Cardiac muscle cell (in vitro differentiated cells and primary cell): ENCODE measurements around the gene PPDPF. TPM values are rescaled to one million over a fixed set of nuclear protein-coding genes. Genes with fewer than 3 reads are reported as not detected.
"Not testable (repeated sequence)": the region's sequence is repeated elsewhere in the genome, so short reads cannot be mapped to it uniquely, and the experiment has no call there.

Experiments used
- DNase-seq, 2 donors: peaks; one replicate each; pipeline versions ENCODE4 v3.0.0 to v3.0.0-alpha.2; 2010 to 2017; ENCODE audit warnings: low read depth in 1 of 2, low spot score in 1 of 2
- H3K27ac ChIP-seq: fragments of 200-600 bp; sonication (generic); 2 replicates; pipeline ENCODE4 v1.5.1; 2016
- H3K27me3 ChIP-seq: fragments of 200-600 bp; sonication (generic); 2 replicates; pipeline ENCODE4 v1.6.0; 2016; ENCODE audit warnings: control low read depth
- H3K36me3 ChIP-seq: fragments of 200-600 bp; sonication (generic); 2 replicates; pipeline ENCODE4 v1.5.1; 2016; ENCODE audit warnings: control low read depth
- H3K4me1 ChIP-seq: fragments of 200-600 bp; sonication (generic); 2 replicates; pipeline ENCODE4 v1.8.1; 2017; ENCODE audit warnings: low read depth, mild to moderate bottlenecking, mixed run types
- H3K4me3 ChIP-seq: fragments of 200-600 bp; sonication (generic); 2 replicates; pipeline ENCODE4 v1.5.1; 2016; ENCODE audit warnings: mild to moderate bottlenecking
- H3K9me3 ChIP-seq: fragments of 200-600 bp; sonication (generic); 2 replicates; pipeline ENCODE4 v1.5.1; 2017; ENCODE audit warnings: low read depth, mild to moderate bottlenecking, control low read depth
- polyA plus RNA-seq: library from polyadenylated mRNA; unstranded; fragments of >200 nt; fragmentation: Nextera tagmentation; extraction: Ambion mirVana; gene quantifications from 2 replicates; pipeline ENCODE4 v1.2.1, GENCODE V29; 2016
- total RNA-seq: library from RNA; depleted of rRNA; stranded (reverse); fragments of >200 nt; gene quantifications from 2 replicates; pipeline ENCODE4 v1.2.3, GENCODE V29; 2016
- TF ChIP-seq, protein P1 (sequence below): IDR thresholded peaks from 2 replicates; pipeline ENCODE4 v1.5.1; 2012; ENCODE audit warnings: low read depth, mild to moderate bottlenecking, low read length

The PPDPF gene
- total and polyA plus RNA-seq, 2 experiments from 2014 or later: 265 to 368 TPM

DNA sequence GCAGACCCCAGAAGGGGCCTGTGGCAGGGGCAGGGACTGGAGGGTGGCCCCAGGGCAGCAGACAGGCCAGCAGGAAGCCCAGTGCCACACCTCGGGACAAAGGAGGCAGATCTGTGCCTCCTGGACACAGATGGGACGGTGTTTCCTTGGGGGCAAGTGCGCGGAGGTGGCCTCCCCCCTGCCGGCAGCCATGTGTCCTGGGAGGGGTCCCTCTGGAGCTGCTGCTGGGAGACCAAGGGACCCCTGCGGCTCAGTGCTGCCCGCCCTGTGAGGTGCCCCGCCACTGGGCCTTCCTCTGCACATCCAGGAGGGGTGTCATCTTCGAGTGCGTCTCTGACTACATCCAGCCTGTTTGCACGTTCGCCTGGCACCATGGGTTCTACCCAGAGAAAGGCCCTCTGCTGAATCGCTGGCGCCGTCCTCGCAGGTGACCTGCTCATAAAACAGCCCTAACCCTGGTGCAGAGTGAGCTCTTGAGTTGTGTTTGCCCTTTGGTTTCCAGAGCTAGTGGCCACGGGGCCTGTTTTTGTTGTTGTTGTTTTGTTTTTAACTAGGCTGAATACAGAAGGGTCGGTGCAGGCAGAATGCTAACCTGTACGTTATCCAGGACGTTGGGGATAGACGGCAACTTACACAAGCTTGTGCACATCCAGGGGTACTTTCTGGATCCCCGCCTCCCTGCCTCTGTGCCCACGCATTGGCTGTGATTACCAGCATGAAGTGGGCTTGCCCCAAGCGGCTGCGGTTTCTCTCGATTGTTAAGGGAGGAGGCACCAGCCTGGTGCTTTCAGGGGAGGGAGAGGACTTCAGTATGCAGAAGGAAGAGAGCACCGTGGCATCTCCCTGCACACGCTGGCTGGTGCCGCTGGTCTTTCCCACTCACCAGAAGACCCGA is 46.8 kb upstream of the PPDPF start:
- Histone ChIP-seq H3K27ac (no peak overlapping the region), H3K36me3 (no peaks in the 10 kb centered on the region)

DNA sequence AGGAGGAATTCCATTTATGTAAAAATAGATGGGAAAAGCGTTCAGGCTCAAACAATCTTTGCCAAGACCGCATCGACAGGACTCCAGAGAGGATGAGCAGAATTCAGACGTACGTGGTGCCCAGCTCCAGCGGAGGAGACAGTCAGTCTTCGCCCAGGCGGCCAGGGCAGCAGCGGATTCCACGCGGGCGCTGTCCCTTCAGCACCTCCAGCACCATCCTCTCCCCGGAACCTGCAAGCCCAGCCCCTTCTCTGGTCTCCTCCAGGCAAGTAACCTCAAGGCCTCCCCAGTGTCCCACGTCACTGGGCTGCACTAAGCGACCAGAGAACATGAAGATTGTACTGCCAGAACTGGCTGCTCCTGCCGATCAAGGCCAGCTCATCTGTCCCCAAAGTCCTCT is 45.4 kb upstream of the PPDPF start:
- no peaks in the 10 kb centered on the region for H3K9me3 ChIP-seq
- H3K27ac ChIP-seq: no peak overlapping the region
- H3K27me3 ChIP-seq: peaks cover 53% of the 10 kb centered on the region
- H3K4me3 ChIP-seq: no peak overlapping the region
- TF ChIP-seq, protein P1, sequence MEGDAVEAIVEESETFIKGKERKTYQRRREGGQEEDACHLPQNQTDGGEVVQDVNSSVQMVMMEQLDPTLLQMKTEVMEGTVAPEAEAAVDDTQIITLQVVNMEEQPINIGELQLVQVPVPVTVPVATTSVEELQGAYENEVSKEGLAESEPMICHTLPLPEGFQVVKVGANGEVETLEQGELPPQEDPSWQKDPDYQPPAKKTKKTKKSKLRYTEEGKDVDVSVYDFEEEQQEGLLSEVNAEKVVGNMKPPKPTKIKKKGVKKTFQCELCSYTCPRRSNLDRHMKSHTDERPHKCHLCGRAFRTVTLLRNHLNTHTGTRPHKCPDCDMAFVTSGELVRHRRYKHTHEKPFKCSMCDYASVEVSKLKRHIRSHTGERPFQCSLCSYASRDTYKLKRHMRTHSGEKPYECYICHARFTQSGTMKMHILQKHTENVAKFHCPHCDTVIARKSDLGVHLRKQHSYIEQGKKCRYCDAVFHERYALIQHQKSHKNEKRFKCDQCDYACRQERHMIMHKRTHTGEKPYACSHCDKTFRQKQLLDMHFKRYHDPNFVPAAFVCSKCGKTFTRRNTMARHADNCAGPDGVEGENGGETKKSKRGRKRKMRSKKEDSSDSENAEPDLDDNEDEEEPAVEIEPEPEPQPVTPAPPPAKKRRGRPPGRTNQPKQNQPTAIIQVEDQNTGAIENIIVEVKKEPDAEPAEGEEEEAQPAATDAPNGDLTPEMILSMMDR: no peak
- H3K36me3 ChIP-seq: no peaks in the 10 kb centered on the region
- peak; percentile 44 to 85 for DNase-seq
- H3K4me1 ChIP-seq: no peaks in the 10 kb centered on the region

More for the DNA sequence above, 46.8 kb upstream of the PPDPF start:
- H3K4me3 ChIP-seq: no peak overlapping the region
- TF ChIP-seq, protein P1: no peak
- no peaks in the 10 kb centered on the region for H3K9me3 ChIP-seq
- no peaks in the 10 kb centered on the region for H3K4me1 ChIP-seq
- DNase-seq: no peak
- H3K27me3 ChIP-seq: peaks cover 53% of the 10 kb centered on the region

DNA sequence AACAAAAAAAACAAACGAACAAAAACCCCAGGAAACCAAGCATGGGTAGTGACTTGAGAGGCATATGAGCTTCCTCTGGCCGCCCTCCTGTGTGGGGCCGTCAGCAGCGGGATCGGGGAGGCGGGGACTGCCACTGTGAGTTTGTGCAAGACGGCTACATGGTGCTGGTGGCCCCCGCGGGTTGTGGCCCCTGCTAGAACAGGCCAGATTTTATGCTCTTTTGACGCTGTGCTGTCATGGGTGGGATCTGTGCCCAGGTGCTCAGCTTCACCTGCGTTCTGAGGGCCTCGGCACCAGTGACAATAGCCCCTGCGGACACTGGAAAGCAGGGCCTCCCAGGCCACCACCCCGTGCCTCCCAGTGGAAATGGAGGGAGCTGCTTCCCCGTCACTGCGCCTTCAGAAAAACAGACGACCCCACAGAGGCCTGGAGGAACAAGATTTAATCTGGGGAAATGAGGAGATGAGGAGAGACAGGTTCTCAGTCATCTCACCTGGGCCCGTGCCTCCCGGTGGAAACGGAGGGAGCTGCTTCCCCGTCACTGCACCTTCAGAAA is 43.4 kb upstream of the PPDPF start:
- Histone ChIP-seq H3K36me3 (no peaks in the 10 kb centered on the region), H3K27ac (no peak overlapping the region), H3K4me3 (no peak overlapping the region), H3K27me3 (peaks cover 33% of the 10 kb centered on the region), H3K4me1 (no peaks in the 10 kb centered on the region), H3K9me3 (no peaks in the 10 kb centered on the region)
- TF ChIP-seq, protein P1: no peak
- DNase-seq: no peak

DNA sequence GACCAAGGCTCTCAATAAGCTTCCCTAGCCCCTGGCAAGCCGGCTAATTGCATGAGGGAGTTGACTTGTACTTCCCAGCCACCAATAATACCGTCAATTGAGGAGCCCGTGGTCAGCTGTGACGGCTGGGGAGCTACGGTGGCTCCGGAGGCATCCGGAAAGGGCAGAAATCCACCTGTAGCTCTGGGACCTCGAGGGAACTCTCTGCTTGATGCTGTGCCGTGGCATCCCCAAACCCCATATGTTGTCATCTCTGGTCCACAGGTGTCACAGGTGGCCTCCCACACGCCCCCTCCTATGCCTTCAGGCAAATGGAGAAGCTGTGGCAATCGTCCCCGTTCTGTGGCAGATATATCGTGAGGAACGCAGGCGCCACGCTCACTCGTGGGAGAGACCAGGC is 42.6 kb upstream of the PPDPF start:
- Histone ChIP-seq H3K36me3 (no peaks in the 10 kb centered on the region), H3K4me1 (no peaks in the 10 kb centered on the region), H3K27ac (no peak overlapping the region), H3K9me3 (no peaks in the 10 kb centered on the region), H3K4me3 (no peak overlapping the region), H3K27me3 (peaks cover 30% of the 10 kb centered on the region)
- DNase-seq: no peak
- TF ChIP-seq, protein P1: no peak

DNA sequence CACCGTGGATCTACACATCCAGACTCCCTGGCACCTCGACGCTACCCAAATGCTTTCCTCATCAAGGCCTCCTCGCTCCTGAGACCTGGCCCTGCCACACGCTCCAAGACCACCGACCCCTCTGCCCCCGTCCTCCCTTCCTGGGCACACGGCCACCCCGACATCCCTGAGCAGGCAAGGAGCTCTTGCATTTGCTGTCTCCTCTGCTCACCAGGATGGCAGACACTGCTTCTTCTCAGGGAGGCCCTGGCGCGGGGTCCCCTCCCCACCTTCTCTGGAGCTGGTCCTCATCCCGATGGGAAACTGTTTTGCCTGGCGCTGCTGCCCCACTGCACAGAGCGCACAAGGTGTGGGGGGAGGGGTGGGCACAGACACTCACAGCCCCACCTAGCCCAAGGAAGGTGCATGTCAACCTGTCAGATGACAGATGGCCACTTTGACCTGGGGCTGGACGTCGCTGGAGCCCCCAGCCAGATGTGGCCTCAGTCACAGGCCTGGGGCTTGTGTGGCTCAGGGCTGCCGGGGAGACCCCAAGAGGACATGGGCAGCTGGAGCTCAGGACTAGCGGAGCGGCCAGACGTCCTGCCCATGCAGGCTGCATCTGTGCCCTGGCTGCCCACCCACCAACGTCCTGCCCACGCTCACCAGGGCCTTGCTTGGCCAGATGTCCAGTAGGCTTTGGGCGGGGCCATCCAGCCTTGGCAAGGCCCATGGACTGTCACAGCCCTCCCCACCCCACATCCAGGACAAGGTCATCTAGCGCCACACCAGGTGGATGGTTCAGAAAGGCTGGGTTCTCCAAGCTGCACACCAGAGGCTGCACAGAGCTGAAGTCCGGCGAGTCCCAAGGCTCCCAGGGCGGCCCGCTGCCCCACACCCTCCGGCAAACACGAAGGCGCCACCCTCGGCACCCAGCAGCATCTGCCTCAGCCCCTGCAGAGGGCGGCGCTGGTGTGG is 41.9 kb upstream of the PPDPF start:
- no peak for DNase-seq
- TF ChIP-seq, protein P1: no peak
- H3K27me3 ChIP-seq: peaks cover 24% of the 10 kb centered on the region
- H3K4me3 ChIP-seq: no peak overlapping the region
- H3K36me3 ChIP-seq: no peaks in the 10 kb centered on the region
- no peak overlapping the region for H3K27ac ChIP-seq
- peaks cover 3% of the 10 kb centered on the region for H3K4me1 ChIP-seq
- no peaks in the 10 kb centered on the region for H3K9me3 ChIP-seq

DNA sequence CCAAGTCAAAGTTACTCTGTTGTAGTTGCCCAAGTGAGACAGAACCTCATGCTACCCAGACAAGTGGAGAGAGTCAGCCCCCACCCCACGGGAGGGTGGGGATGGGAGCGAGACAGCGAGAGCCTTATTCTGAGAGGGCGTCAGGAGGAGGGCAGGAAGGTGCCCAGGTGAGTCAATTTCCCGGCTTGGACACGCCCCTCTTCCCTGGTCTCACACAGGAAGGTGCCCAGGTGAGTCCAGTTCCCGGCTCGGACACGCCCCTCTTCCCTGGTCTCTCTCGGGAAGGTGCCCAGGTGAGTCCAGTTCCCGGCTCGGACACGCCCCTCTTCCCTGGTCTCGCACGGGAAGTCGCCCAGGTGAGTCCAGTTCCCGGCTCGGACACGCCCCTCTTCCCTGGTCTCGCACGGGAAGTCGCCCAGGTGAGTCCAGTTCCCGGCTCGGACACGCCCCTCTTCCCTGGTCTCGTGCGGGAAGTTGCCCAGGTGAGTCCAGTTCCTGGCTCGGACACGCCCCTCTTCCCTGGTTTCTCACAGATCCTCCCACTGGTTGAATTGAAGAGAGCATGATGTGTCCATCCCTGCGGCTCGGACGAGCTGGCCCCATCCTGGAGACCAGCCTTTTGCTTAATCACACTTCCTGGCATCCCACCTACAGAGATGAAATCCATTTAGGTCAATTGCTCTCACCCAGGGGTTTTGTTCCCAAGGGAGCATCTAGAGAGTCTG is 40.7 kb upstream of the PPDPF start:
- not testable (repeated sequence) for H3K36me3 ChIP-seq, H3K9me3 ChIP-seq, H3K4me3 ChIP-seq, H3K27ac ChIP-seq, DNase-seq, H3K4me1 ChIP-seq
- peaks cover 11% of the 10 kb centered on the region for H3K27me3 ChIP-seq
